NT2/D1 (cell line): Measurements from ENCODE around the gene IGFL4.

Experiments
- DNase-seq: peaks from one replicate; pipeline ENCODE4 v3.0.0-alpha.2; 2011; ENCODE audit warnings: low read depth, low spot score
- H3K27me3 ChIP-seq: 2 replicates; pipeline ENCODE4 v1.6.0; 2011; ENCODE audit warnings: mild to moderate bottlenecking; ENCODE audit not compliant: insufficient read length, insufficient read depth
- H3K36me3 ChIP-seq: 2 replicates; pipeline ENCODE4 v1.6.1; 2011; ENCODE audit warnings: mild to moderate bottlenecking, low read length, mixed read lengths; ENCODE audit not compliant: insufficient read depth, insufficient read length
- H3K4me1 ChIP-seq: 2 replicates; pipeline ENCODE4 v1.5.1; 2011; ENCODE audit not compliant: insufficient read depth, insufficient read length
- H3K4me3 ChIP-seq: 2 replicates; pipeline ENCODE4 v1.5.1; 2011; ENCODE audit warnings: low read depth; ENCODE audit not compliant: insufficient read length
- H3K9ac ChIP-seq: 2 replicates; pipeline ENCODE4 v1.6.0; 2011; ENCODE audit warnings: low read depth; ENCODE audit not compliant: insufficient read length
- H3K9me3 ChIP-seq: 2 replicates; pipeline ENCODE4 v1.5.1; 2011; ENCODE audit warnings: mild to moderate bottlenecking, low read length; ENCODE audit not compliant: insufficient read depth
- SUZ12 ChIP-seq: IDR thresholded peaks from 2 replicates; pipeline ENCODE4 v1.6.1; 2011; ENCODE audit not compliant: insufficient read length, insufficient read depth; ENCODE audit errors: extremely low read depth
- YY1 ChIP-seq: IDR thresholded peaks from 2 replicates; pipeline ENCODE4 v1.6.1; 2011; ENCODE audit not compliant: insufficient read length, insufficient read depth
- ZNF274 ChIP-seq: IDR thresholded peaks from 2 replicates; pipeline ENCODE4 v1.6.1; 2011; ENCODE audit warnings: mild to moderate bottlenecking, low read depth, low read length

Gene IGFL4

DNA sequence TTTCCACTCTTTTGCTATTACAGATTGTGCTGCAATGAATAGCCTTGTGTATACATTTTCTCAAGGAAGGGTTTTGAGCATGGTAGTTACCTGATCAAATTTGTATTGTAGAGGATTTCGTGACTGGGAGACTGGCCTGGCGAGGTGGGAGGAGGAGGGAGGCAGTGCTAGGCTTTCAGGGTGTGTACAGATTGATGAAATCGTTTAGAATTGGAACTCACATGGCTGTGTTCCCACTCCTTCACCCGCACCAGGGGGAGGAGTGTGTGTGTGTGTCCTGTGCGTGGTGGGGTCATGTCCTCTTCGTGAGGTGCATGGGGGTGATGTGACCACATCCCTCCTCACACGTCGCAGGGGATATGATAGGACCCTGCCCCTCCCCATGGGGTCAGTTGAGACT is 26.3 kb downstream of the IGFL4 start:
- Histone ChIP-seq H3K36me3 (peaks cover 7% of the 10 kb centered on the region), H3K4me1 (peaks cover 7% of the 10 kb centered on the region)

GRCh38 chr19:46009530-46010510 is 31.0 kb downstream of the IGFL4 start:
- no peak for TF ChIP-seq ZNF274
- TF ChIP-seq YY1 = no peak
- TF ChIP-seq SUZ12 = no peak
- Histone ChIP-seq H3K9me3 (no peaks in the 10 kb centered on the region), H3K4me3 (no peak overlapping the region), H3K4me1 (peaks cover 2% of the 10 kb centered on the region), H3K27me3 (peaks cover 12% of the 10 kb centered on the region), H3K36me3 (peaks cover 4% of the 10 kb centered on the region), H3K9ac (no peak overlapping the region)
- DNase-seq = peak; percentile 52

More for the DNA sequence above, 26.3 kb downstream of the IGFL4 start:
- no peak for TF ChIP-seq YY1
- TF ChIP-seq ZNF274 = no peak
- TF ChIP-seq SUZ12 = no peak
- no peaks in the 10 kb centered on the region for H3K9me3 ChIP-seq
- DNase-seq = no peak
- H3K4me3 ChIP-seq = peak overlapping the region; percentile 43
- peak overlapping the region; percentile 64 for H3K9ac ChIP-seq
- peaks cover 27% of the 10 kb centered on the region for H3K27me3 ChIP-seq

DNA sequence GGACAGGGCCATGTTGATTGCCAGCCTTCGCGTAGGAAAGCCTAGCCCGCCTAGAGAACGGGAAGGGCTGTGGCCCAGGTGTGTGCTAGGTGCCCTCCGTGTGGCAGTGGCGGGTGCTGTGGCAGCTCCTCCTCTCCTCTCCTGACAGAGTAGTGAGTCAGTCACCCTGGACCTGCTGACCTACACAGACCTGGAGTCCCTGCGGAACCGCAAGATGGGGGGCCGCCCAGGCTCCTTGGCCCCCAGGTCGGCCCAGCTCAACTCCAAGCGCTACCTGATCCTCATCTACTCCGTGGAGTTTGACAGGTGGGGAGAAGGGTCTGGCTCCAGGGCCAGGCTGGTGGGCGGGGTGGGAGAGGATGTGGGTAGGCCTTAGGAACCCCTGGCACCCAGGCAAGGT is 34.4 kb downstream of the IGFL4 start:
- H3K4me1 ChIP-seq = peaks cover 3% of the 10 kb centered on the region
- no peak for DNase-seq
- no peaks in the 10 kb centered on the region for H3K9me3 ChIP-seq
- H3K4me3 ChIP-seq = no peak overlapping the region
- peaks cover 10% of the 10 kb centered on the region for H3K36me3 ChIP-seq
- TF ChIP-seq ZNF274 = no peak
- TF ChIP-seq SUZ12 = no peak
- TF ChIP-seq YY1 = no peak
- no peak overlapping the region for H3K9ac ChIP-seq
- no peaks in the 10 kb centered on the region for H3K27me3 ChIP-seq

DNA sequence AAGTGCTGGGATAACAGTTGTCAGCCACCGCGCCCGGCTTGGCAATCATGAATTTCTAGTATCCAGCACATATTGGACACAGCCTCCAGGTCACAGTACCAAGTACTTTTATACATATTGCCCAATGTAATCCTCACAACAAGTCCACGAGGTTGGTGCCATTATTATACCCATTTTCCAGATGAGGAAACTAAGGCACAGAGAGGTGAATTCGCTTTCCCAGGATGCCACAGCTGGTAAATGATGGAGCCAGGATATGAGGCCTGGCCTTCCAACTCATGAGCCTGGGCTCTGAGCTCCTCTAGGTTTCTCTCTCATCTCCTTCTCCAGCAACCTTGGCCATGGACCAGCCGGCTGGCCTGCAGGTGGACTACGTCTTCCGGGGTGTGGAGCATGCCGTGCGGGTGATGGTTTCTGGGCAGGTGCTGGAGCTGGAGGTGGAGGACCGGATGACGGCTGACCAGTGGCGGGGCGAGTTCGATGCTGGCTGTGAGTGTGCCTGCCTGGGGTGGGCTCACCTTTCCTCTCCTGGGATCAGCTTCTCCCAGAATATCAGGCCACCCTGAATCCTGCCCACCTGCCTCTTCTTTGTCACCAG is 38.0 kb downstream of the IGFL4 start:
- H3K9ac ChIP-seq = no peak overlapping the region
- H3K27me3 ChIP-seq = peaks cover 4% of the 10 kb centered on the region
- peaks cover 11% of the 10 kb centered on the region for H3K4me1 ChIP-seq
- H3K36me3 ChIP-seq = peaks cover 10% of the 10 kb centered on the region
- H3K9me3 ChIP-seq = no peaks in the 10 kb centered on the region
- DNase-seq = no peak
- no peak overlapping the region for H3K4me3 ChIP-seq
- TF ChIP-seq SUZ12 = no peak
- TF ChIP-seq YY1 = no peak
- TF ChIP-seq ZNF274 = no peak

- Histone ChIP-seq H3K4me1 (peaks cover 11% of the 10 kb centered on the region), H3K27me3 (peaks cover 4% of the 10 kb centered on the region), H3K9me3 (no peaks in the 10 kb centered on the region), H3K4me3 (peak overlapping the region; percentile 43), H3K9ac (peak overlapping the region; percentile 61), H3K36me3 (peaks cover 15% of the 10 kb centered on the region)
- no peak for DNase-seq
- no peak for TF ChIP-seq YY1
Observed at GRCh38 chr19:46000491-46001246, 40.1 kb downstream of the IGFL4 start.

GRCh38 chr19:45999653-46000121 is 41.1 kb downstream of the IGFL4 start:
- DNase-seq = no peak
- Histone ChIP-seq H3K9ac (no peak overlapping the region), H3K36me3 (peaks cover 15% of the 10 kb centered on the region), H3K27me3 (peaks cover 4% of the 10 kb centered on the region), H3K4me3 (peak overlapping the region; percentile 43), H3K9me3 (no peaks in the 10 kb centered on the region), H3K4me1 (peaks cover 11% of the 10 kb centered on the region)
- TF ChIP-seq YY1 = no peak
- TF ChIP-seq SUZ12 = no peak
- no peak for TF ChIP-seq ZNF274

- Histone ChIP-seq H3K36me3 (peaks cover 15% of the 10 kb centered on the region), H3K27me3 (peaks cover 4% of the 10 kb centered on the region), H3K9ac (no peak overlapping the region), H3K4me3 (no peak overlapping the region), H3K4me1 (peaks cover 11% of the 10 kb centered on the region), H3K9me3 (no peaks in the 10 kb centered on the region)
- TF ChIP-seq ZNF274 (no peak), YY1 (no peak), SUZ12 (no peak)
- DNase-seq = no peak
Observed at GRCh38 chr19:45998834-45999233, 42.0 kb downstream of the IGFL4 start.
